GM12878 (cell line): ENCODE measurements around the gene ZMYND10. TPM values are rescaled to one million over a fixed set of nuclear protein-coding genes. Genes with fewer than 3 reads are reported as not detected.

Source experiments
- ATAC-seq: fragments of 200-7000 bp; cut with Tn5 transposase; 3 replicates; pipeline ENCODE4 v1.9.1; 2020; ENCODE audit warnings: mild to moderate bottlenecking, moderate library complexity
- BruUV-seq: library from RNA; stranded (reverse); fragments of 400-500 nt; replicated peaks from 2 replicates; lab custom pipeline; 2021; lab: Mats Ljungman, UMichigan
- CTCF ChIA-PET: fragments of 300-600 bp; sonication (Branson Sonifier 250); formaldehyde crosslinking; extraction: SDS; loops from one replicate; lab custom pipeline; 2021; ENCODE audit warnings: inconsistent platforms; lab: Yijun Ruan, JAX
- POLR2A ChIA-PET: fragments of 350-600 bp; formaldehyde crosslinking; extraction: SDS; loops from one replicate; lab custom pipeline; 2021; ENCODE audit warnings: inconsistent platforms; lab: Charles Lee
- RAD21 ChIA-PET: fragments of 300-600 bp; sonication (Branson Sonifier 250); formaldehyde crosslinking; loops from one replicate; lab custom pipeline; 2023; ENCODE audit warnings: antibody characterized with exemption; ENCODE audit not compliant: unreplicated experiment; lab: Charles Lee
- SMC1A ChIA-PET: fragments of 300-600 bp; sonication (Branson Sonifier 250); formaldehyde crosslinking; loops from one replicate; lab custom pipeline; 2023; ENCODE audit not compliant: unreplicated experiment, uncharacterized antibody; lab: Charles Lee
- DNase-seq: peaks from one replicate; pipeline ENCODE4 v3.0.0-alpha.2; 2011; ENCODE audit warnings: low read depth, low spot score
- FAIRE-seq: peaks from 3 replicates; lab custom pipeline; 2011; peaks lifted over from hg19 to GRCh38; lab: Jason Lieb, UNC
- H2AFZ ChIP-seq: 2 replicates; pipeline ENCODE4 v1.6.0; 2011; ENCODE audit warnings: low read depth, low read length, control low read depth; ENCODE audit not compliant: control insufficient read depth
- H3K27ac ChIP-seq: 2 replicates; pipeline ENCODE4 v1.5.1; 2011; ENCODE audit warnings: control low read depth; ENCODE audit not compliant: control insufficient read depth, insufficient read depth
- H3K27me3 ChIP-seq, 2 experiments: replicated peaks in 1 of 2; 2 replicates each; pipeline versions ENCODE4 v1.6.0 to v1.6.1; 2011; ENCODE audit warnings: low read length in 1 of 2; ENCODE audit not compliant: control insufficient read depth in 2 of 2, insufficient read depth in 2 of 2
- H3K36me3 ChIP-seq, 2 experiments: 2 replicates each; pipeline ENCODE4 v1.5.1; 2011; ENCODE audit warnings: low read length in 1 of 2; ENCODE audit not compliant: control insufficient read depth in 2 of 2, insufficient read depth in 2 of 2
- H3K4me1 ChIP-seq: 2 replicates; pipeline ENCODE4 v1.6.1; 2011; ENCODE audit warnings: mild to moderate bottlenecking, low read length, moderate library complexity, mixed read lengths; ENCODE audit not compliant: control insufficient read depth, insufficient read depth
- H3K4me2 ChIP-seq: 2 replicates; pipeline ENCODE4 v1.6.0; 2011; ENCODE audit warnings: control low read depth; ENCODE audit not compliant: control insufficient read depth, insufficient read depth
- H3K4me3 ChIP-seq: fragments of 200-600 bp; sonication (generic); 2 replicates; pipeline ENCODE4 v1.5.1; 2016
- H3K79me2 ChIP-seq: 2 replicates; pipeline ENCODE4 v1.6.0; 2011; ENCODE audit warnings: low read length; ENCODE audit not compliant: control insufficient read depth, insufficient read depth
- H3K9ac ChIP-seq: 2 replicates; pipeline ENCODE4 v1.8.0; 2011; ENCODE audit warnings: low read length, control low read depth, mixed read lengths; ENCODE audit not compliant: control insufficient read depth, insufficient read depth
- H3K9me3 ChIP-seq: replicated peaks from 3 replicates; pipeline ENCODE4 v1.5.1; 2011; ENCODE audit warnings: mild to moderate bottlenecking, low read length; ENCODE audit not compliant: control insufficient read depth, insufficient read depth
- H4K20me1 ChIP-seq: 2 replicates; pipeline ENCODE4 v1.6.0; 2011; ENCODE audit not compliant: control insufficient read depth, insufficient read depth
- BACH1 ChIP-seq: fragments of 450-650 bp; IDR thresholded peaks from 2 replicates; pipeline ENCODE4 v1.6.1; 2017; ENCODE audit warnings: mild to moderate bottlenecking, borderline replicate concordance
- CHD1 ChIP-seq: IDR thresholded peaks from 2 replicates; pipeline ENCODE4 v1.6.1; 2012; ENCODE audit warnings: low read depth, low read length, improper control_type of control experiment
- ETV6 ChIP-seq, 2 experiments: fragments of 450-650 bp in 1 of 2; IDR thresholded peaks in 1 of 2; conservative IDR thresholded peaks in 1 of 2; 2 replicates each; pipeline ENCODE4 v1.6.1; 2014; ENCODE audit warnings: antibody characterized with exemption in 1 of 2, borderline replicate concordance in 1 of 2, low read depth in 1 of 2, mild to moderate bottlenecking in 1 of 2, moderate library complexity in 1 of 2
- EZH2 ChIP-seq: IDR thresholded peaks from 2 replicates; pipeline ENCODE4 v1.6.1; 2012; ENCODE audit warnings: low read depth, mild to moderate bottlenecking, control low read depth, inconsistent platforms, low read length, borderline replicate concordance; ENCODE audit not compliant: control insufficient read depth
- GATAD2B ChIP-seq: fragments of 450-650 bp; conservative IDR thresholded peaks from 2 replicates; pipeline ENCODE4 v1.6.1; 2017; ENCODE audit warnings: low read depth, mild to moderate bottlenecking, moderate library complexity
- HDAC6 ChIP-seq: fragments of 200-600 bp; sonication (generic); IDR thresholded peaks from one replicate; pipeline ENCODE4 v1.8.0; 2017; ENCODE audit warnings: antibody characterized with exemption; ENCODE audit not compliant: unreplicated experiment
- IKZF1 ChIP-seq: fragments of 450-650 bp; conservative IDR thresholded peaks from 2 replicates; pipeline ENCODE4 v1.6.1; 2017; ENCODE audit warnings: antibody characterized with exemption, mild to moderate bottlenecking
- JUND ChIP-seq: IDR thresholded peaks from 2 replicates; pipeline ENCODE4 v1.6.1; 2012; ENCODE audit warnings: low read depth, mild to moderate bottlenecking, low read length, improper control_type of control experiment, moderate library complexity
- MEF2A ChIP-seq: IDR thresholded peaks from 2 replicates; pipeline ENCODE4 v1.6.1; 2011; ENCODE audit warnings: low read depth, mild to moderate bottlenecking, low read length, moderate library complexity; ENCODE audit not compliant: insufficient read depth
- POLR2AphosphoS5 ChIP-seq: IDR thresholded peaks from 2 replicates; pipeline ENCODE4 v1.6.1; 2011; ENCODE audit warnings: mild to moderate bottlenecking, low read length, inconsistent platforms
- RB1 ChIP-seq: fragments of 450-650 bp; formaldehyde crosslinking; IDR thresholded peaks from 2 replicates; pipeline ENCODE4 v1.6.1; 2017; ENCODE audit warnings: mild to moderate bottlenecking, borderline replicate concordance
- TBL1XR1 ChIP-seq: IDR thresholded peaks from 2 replicates; pipeline ENCODE4 v1.6.1; 2012; ENCODE audit warnings: low read depth, low read length, improper control_type of control experiment
- TCF12 ChIP-seq: IDR thresholded peaks from 2 replicates; pipeline ENCODE4 v1.6.1; 2011; ENCODE audit warnings: low read depth, mild to moderate bottlenecking, low read length
- ZBTB33 ChIP-seq: fragments of 450-650 bp; IDR thresholded peaks from 2 replicates; pipeline ENCODE4 v1.6.1; 2017; ENCODE audit warnings: mild to moderate bottlenecking
- ZNF217 ChIP-seq: fragments of 450-650 bp; IDR thresholded peaks from 2 replicates; pipeline ENCODE4 v1.6.1; 2017; ENCODE audit warnings: antibody characterized with exemption, mild to moderate bottlenecking
- WGBS: methylation state at CpG from one replicate; pipeline ENCODE4 v1.1.6; 2016; ENCODE audit warnings: low lambda C conversion rate; ENCODE audit not compliant: insufficient replicate concordance, insufficient coverage; ENCODE audit errors: missing lambda C conversion rate; 5-methylcytosine and 5-hydroxymethylcytosine counted together
- in situ Hi-C: fragments of 300-500 bp; cut with MboI; formaldehyde crosslinking; loops from 9 replicates; pipeline ENCODE4 v1.14.3; 2018; ENCODE audit warnings: mixed read lengths
- intact Hi-C: fragments of 100-400 bp; cut with micrococcal nuclease; formaldehyde crosslinking; loops from one replicate; pipeline ENCODE4 v1.14.2; 2022; ENCODE audit not compliant: unreplicated experiment
- polyA plus RNA-seq, 11 experiments: library from polyadenylated mRNA; depleted of rRNA in 4 of 11; unstranded in 6 of 11; stranded (reverse) in 5 of 11; fragments of >200 nt; fragmentation: Nextera tagmentation in 4 of 11; fragmentation: Illumina TruSeq in 1 of 11; extraction: Ambion mirVana in 4 of 11; extraction: Trizol in 1 of 11; gene quantifications; 1 replicate in 1 of 11; 2 replicates in 10 of 11; pipeline versions ENCODE4 v1.2.1 to v1.2.3, GENCODE V29; 2011 to 2016; ENCODE audit warnings: inconsistent platforms in 2 of 11, missing spikeins in 2 of 11, low read depth in 1 of 11
- total RNA-seq, 4 experiments: library from RNA; depleted of rRNA in 3 of 4; stranded (reverse); fragments of >200 nt in 3 of 4; fragmentation: Illumina TruSeq in 1 of 4; extraction: Trizol in 1 of 4; gene quantifications; 2 replicates each; pipeline versions ENCODE4 v1.2.1 to v1.2.3, GENCODE V29; 2013 to 2021
- TF ChIP-seq, protein P1 (sequence below): fragments of 450-650 bp; IDR thresholded peaks from 2 replicates; pipeline ENCODE4 v1.6.1; 2016; ENCODE audit warnings: mild to moderate bottlenecking

ZMYND10 gene
- total and polyA plus RNA-seq, 10 of the 15 experiments (the other 5 are each of a cell fraction or from before 2014, with no cell fraction given), result 0.11 to 1.0 (median 0.37) TPM

- Histone ChIP-seq H3K79me2 (no peaks in the 10 kb centered on the region), H4K20me1 (no peaks in the 10 kb centered on the region), H3K4me2 (no peak overlapping the region), H3K4me3 (no peak overlapping the region), H3K9ac (no peak overlapping the region), H3K4me1 (no peaks in the 10 kb centered on the region), H3K27me3 (no peaks in the 10 kb centered on the region), H3K36me3 (no peaks in the 10 kb centered on the region), H3K27ac (no peak overlapping the region), H3K9me3 (no peaks in the 10 kb centered on the region), H2AFZ (no peak overlapping the region)
- SMC1A ChIA-PET, result no interaction called here
- RAD21 ChIA-PET, result no interaction called here
- TF ChIP-seq ETV6 (conservative IDR thresholded peaks at IDR 0.05 in 1 of 2, IDR thresholded peaks at IDR 0.05 in 1 of 2; ENCODE audit: borderline replicate concordance in 1 of 2, low read depth in 1 of 2) (no peak), TCF12 (no peak), POLR2AphosphoS5 (no peak), BACH1 (no peak)
- no peak for ATAC-seq
- CTCF ChIA-PET, result no interaction called here
- intact Hi-C loops, result no loop called here
- BruUV-seq, result no TSS peak
- DNase-seq, result no peak
- FAIRE-seq, result no peak
- POLR2A ChIA-PET, result no interaction called here
- WGBS, result 33% methylated on average over 4 of the region's 4 CpGs
- in situ Hi-C loops, result no loop called here
Measured at GRCh38 chr3:50381383-50381782, 35.9 kb upstream of the ZMYND10 start.

DNA sequence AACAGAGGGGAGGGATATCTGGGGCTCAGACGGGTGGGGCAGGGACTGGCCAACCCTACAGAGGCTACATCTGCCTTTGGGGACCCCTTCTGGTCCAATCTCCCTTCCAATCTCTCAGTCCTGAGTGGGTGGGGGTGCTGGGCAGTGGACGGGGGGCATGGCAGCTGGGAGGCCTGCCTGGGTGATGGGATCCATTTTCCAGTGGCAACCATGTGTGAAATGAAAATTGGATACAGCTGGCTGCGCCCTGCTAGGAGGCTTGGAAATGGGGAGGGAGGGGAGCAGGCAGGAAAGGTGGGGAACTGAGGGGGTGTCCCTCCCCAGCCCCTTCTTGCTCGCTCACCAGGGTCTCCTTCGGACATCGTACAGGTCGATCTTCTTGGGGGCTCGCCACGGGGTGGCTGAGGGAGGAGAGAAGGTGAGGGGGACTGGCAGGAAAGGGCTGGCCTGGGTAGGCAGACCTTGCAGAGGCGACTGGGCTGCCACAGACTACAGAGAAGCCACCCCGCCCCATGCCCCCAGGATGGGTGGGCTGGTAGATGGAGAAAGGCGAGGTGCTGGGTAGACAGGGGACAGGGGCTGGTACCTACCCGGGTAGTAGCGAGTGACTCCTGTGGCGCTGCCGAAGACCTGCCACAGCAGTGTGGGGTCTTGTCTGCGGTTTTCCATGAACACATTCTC is 35.0 kb upstream of the ZMYND10 start:
- Histone ChIP-seq H2AFZ (no peak overlapping the region), H3K27ac (no peak overlapping the region), H3K4me1 (no peaks in the 10 kb centered on the region), H3K9ac (no peak overlapping the region), H3K79me2 (no peaks in the 10 kb centered on the region), H3K4me2 (no peak overlapping the region), H3K27me3 (no peaks in the 10 kb centered on the region), H3K9me3 (no peaks in the 10 kb centered on the region), H3K36me3 (no peaks in the 10 kb centered on the region), H3K4me3 (no peak overlapping the region), H4K20me1 (no peaks in the 10 kb centered on the region)
- 15% methylated on average over 17 of the region's 17 CpGs for WGBS
- intact Hi-C loops (no loop called here), in situ Hi-C loops (no loop called here)
- no peak for FAIRE-seq
- no peak for ATAC-seq
- BruUV-seq, result no TSS peak
- ChIA-PET SMC1A (no interaction called here), RAD21 (no interaction called here), POLR2A (interaction anchor here (0.6 kb wide), 2 partner anchors 21 to 304 kb away, joined by 4 to 6 read pairs; no protein-coding TSS in a partner anchor), CTCF (no interaction called here)
- no peak for DNase-seq
- TF ChIP-seq ZBTB33 (no peak), IKZF1 (no peak), CHD1 (no peak), HDAC6 (no peak), TBL1XR1 (no peak), EZH2 (no peak), JUND (no peak), MEF2A (no peak), ZNF217 (no peak), GATAD2B (no peak), RB1 (no peak)
- TF ChIP-seq, protein P1, sequence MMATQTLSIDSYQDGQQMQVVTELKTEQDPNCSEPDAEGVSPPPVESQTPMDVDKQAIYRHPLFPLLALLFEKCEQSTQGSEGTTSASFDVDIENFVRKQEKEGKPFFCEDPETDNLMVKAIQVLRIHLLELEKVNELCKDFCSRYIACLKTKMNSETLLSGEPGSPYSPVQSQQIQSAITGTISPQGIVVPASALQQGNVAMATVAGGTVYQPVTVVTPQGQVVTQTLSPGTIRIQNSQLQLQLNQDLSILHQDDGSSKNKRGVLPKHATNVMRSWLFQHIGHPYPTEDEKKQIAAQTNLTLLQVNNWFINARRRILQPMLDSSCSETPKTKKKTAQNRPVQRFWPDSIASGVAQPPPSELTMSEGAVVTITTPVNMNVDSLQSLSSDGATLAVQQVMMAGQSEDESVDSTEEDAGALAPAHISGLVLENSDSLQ, result no peak
